ENCODE data around the gene MKRN3. TPM values are rescaled to one million over a fixed set of nuclear protein-coding genes. Genes with fewer than 3 reads are reported as not detected.

MKRN3 gene
- total and polyA plus RNA-seq, 10 of the 15 experiments (the other 5 are each of a cell fraction or from before 2014, with no cell fraction given) = 0.30 to 1.1 TPM; not detected in 8

DNA sequence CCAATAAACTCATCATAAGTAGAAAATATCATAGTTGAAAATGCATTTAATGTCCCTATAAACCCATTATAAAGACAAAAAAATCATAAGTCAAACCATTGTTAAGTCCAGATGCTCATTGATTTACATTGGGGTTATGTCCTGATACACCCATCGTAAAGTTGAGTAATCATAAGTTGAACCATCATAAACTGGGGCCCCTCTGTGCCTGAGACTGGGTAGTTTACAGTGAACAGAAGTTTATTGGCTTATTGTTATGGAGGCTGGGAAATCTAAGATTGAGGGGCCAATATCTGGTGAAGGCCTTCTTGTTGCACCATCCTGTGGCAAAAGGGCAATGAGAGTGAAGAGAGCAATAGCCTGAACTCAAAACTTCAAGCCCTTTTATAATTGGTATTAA, 10.6 kb downstream of the MKRN3 start (continued):
- no peak for TF ChIP-seq TCF3 (IDR thresholded peaks at IDR 0.05; ENCODE audit: borderline replicate concordance, insufficient read depth, low read depth, low read length)
- TF ChIP-seq NFYB (IDR thresholded peaks at IDR 0.05; ENCODE audit: insufficient read depth, low read depth, low read length) = no peak
- no peak for TF ChIP-seq CHD1 (IDR thresholded peaks at IDR 0.05; ENCODE audit: low read depth, low read length)

- ChIA-PET SMC1A (ENCODE audit: uncharacterized antibody, unreplicated experiment) (no interaction called here), RAD21 (ENCODE audit: unreplicated experiment) (no interaction called here), CTCF (no interaction called here), POLR2A (no interaction called here)
- Histone ChIP-seq H3K4me2 (ENCODE audit: control insufficient read depth, insufficient read depth) (no peak overlapping the region), H3K9me3 (replicated peaks; ENCODE audit: control insufficient read depth, insufficient read depth, low read length) (no peaks in the 10 kb centered on the region), H3K79me2 (ENCODE audit: control insufficient read depth, insufficient read depth, low read length) (no peaks in the 10 kb centered on the region), H2AFZ (ENCODE audit: control insufficient read depth, low read depth, low read length) (no peak overlapping the region), H3K4me1 (ENCODE audit: control insufficient read depth, insufficient read depth, low read length) (no peaks in the 10 kb centered on the region), H3K27me3 (replicated peaks in 1 of 2; ENCODE audit: control insufficient read depth in 2 of 2, insufficient read depth in 2 of 2, low read length in 1 of 2) (no peaks in the 10 kb centered on the region), H3K9ac (ENCODE audit: control insufficient read depth, insufficient read depth, low read length) (no peak overlapping the region), H3K36me3 (ENCODE audit: control insufficient read depth in 2 of 2, insufficient read depth in 2 of 2, low read length in 1 of 2) (no peaks in the 10 kb centered on the region), H3K4me3 (no peak overlapping the region), H3K27ac (ENCODE audit: control insufficient read depth, insufficient read depth) (no peak overlapping the region), H4K20me1 (ENCODE audit: control insufficient read depth, insufficient read depth) (no peaks in the 10 kb centered on the region)
- WGBS (ENCODE audit: insufficient coverage, insufficient replicate concordance, low lambda C conversion rate, missing lambda C conversion rate) = 11% methylated on average over 4 of the region's 4 CpGs
- DNase-seq (ENCODE audit: low read depth, low spot score) (no peak), ATAC-seq (no peak), FAIRE-seq (no peak)
- intact Hi-C loops (cut with micrococcal nuclease; ENCODE audit: unreplicated experiment) (no loop called here), in situ Hi-C loops (cut with MboI) (no loop called here)
- BruUV-seq (replicated peaks) = no TSS peak
- TF ChIP-seq MLLT1 (IDR thresholded peaks at IDR 0.05) (no peak), NR2C1 (IDR thresholded peaks at IDR 0.05) (no peak), CBX3 (IDR thresholded peaks at IDR 0.05; ENCODE audit: borderline replicate concordance, low read depth) (no peak), MEF2B (IDR thresholded peaks at IDR 0.05; ENCODE audit: partially characterized antibody, poor library complexity, severe bottlenecking) (no peak), GATAD2B (conservative IDR thresholded peaks at IDR 0.05; ENCODE audit: low read depth) (no peak), SMAD1 (IDR thresholded peaks at IDR 0.05; ENCODE audit: low read depth, partially characterized antibody) (no peak), BCL3 (IDR thresholded peaks at IDR 0.05; ENCODE audit: borderline replicate concordance, insufficient read depth, low read depth, low read length, poor library complexity, severe bottlenecking) (no peak), DPF2 (IDR thresholded peaks at IDR 0.05) (no peak)
- TF ChIP-seq, protein P1, sequence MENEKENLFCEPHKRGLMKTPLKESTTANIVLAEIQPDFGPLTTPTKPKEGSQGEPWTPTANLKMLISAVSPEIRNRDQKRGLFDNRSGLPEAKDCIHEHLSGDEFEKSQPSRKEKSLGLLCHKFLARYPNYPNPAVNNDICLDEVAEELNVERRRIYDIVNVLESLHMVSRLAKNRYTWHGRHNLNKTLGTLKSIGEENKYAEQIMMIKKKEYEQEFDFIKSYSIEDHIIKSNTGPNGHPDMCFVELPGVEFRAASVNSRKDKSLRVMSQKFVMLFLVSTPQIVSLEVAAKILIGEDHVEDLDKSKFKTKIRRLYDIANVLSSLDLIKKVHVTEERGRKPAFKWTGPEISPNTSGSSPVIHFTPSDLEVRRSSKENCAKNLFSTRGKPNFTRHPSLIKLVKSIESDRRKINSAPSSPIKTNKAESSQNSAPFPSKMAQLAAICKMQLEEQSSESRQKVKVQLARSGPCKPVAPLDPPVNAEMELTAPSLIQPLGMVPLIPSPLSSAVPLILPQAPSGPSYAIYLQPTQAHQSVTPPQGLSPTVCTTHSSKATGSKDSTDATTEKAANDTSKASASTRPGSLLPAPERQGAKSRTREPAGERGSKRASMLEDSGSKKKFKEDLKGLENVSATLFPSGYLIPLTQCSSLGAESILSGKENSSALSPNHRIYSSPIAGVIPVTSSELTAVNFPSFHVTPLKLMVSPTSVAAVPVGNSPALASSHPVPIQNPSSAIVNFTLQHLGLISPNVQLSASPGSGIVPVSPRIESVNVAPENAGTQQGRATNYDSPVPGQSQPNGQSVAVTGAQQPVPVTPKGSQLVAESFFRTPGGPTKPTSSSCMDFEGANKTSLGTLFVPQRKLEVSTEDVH (IDR thresholded peaks at IDR 0.05; ENCODE audit: low read depth, partially characterized antibody) = no peak
- TF ChIP-seq, protein P2, sequence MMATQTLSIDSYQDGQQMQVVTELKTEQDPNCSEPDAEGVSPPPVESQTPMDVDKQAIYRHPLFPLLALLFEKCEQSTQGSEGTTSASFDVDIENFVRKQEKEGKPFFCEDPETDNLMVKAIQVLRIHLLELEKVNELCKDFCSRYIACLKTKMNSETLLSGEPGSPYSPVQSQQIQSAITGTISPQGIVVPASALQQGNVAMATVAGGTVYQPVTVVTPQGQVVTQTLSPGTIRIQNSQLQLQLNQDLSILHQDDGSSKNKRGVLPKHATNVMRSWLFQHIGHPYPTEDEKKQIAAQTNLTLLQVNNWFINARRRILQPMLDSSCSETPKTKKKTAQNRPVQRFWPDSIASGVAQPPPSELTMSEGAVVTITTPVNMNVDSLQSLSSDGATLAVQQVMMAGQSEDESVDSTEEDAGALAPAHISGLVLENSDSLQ (IDR thresholded peaks at IDR 0.05) = no peak
Measured at GRCh38 chr15:23578521-23579150, 13.2 kb downstream of the MKRN3 start.

Data from GM12878 (cell line).